HG02571 (cell line): ENCODE results near the gene SFMBT2.

Experiments
- ATAC-seq: cut with Tn5 transposase; IDR thresholded peaks from one replicate; pipeline ENCODE4 v1.9.1; 2021; ENCODE audit warnings: mild to moderate bottlenecking, moderate library complexity; ENCODE audit not compliant: unreplicated experiment

Gene SFMBT2

GRCh38 chr10:7117806-7118674 lies 292.8 kb downstream of the SFMBT2 start:
- no peak for ATAC-seq

- no peak for ATAC-seq
These were observed 293.5 kb downstream of the SFMBT2 start for GRCh38 chr10:7117177-7117799.

- no peak for ATAC-seq
These were observed 299.3 kb downstream of the SFMBT2 start for GRCh38 chr10:7111561-7111960.

GRCh38 chr10:7111089-7111488 lies 299.7 kb downstream of the SFMBT2 start:
- no peak for ATAC-seq
